Measurements from ENCODE around the gene LDB2.

LDB2 gene

DNA sequence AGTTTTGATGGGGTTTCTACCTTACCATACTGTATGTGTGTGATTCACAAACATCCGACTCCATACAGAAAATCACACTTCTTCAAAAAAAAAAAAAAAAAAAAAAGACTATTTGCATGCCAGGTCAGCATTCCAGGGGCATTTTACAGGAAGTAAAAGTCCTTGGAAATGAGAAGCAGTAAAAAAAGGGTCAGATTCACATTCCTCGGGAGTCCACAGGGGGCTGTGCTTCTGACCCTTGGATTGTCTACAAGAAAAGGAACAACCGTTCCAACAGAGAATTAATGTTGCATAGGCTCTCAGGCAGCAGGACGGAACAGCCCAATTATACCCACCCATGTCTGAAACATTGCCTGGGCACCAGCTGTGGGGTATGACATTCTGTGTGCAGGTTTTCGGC is 290.3 kb downstream of the LDB2 start:
- no peak overlapping the region for H3K27ac ChIP-seq (ENCODE audit: low read depth, low read length)
- H3K4me3 ChIP-seq (ENCODE audit: low read length), result no peak overlapping the region
- H3K4me1 ChIP-seq (ENCODE audit: control insufficient read depth, low read depth, low read length), result peaks cover 16% of the 10 kb centered on the region
- no peak overlapping the region for H4K8ac ChIP-seq (ENCODE audit: low read depth, low read length)
- H3K4me2 ChIP-seq (ENCODE audit: low read length), result no peak overlapping the region
- peaks cover 12% of the 10 kb centered on the region for H3K79me2 ChIP-seq (ENCODE audit: control insufficient read depth, insufficient read depth, low read length)
- peaks cover 17% of the 10 kb centered on the region for H3K79me1 ChIP-seq (ENCODE audit: low read length)
- no peak overlapping the region for H2BK120ac ChIP-seq (ENCODE audit: low read depth, low read length)
- H2BK15ac ChIP-seq (replicated peaks; ENCODE audit: low read depth), result no peak overlapping the region
- H3K56ac ChIP-seq (ENCODE audit: low read length), result no peak overlapping the region
- no peak overlapping the region for H2AK5ac ChIP-seq (ENCODE audit: low read length)
- no peaks in the 10 kb centered on the region for H3K27me3 ChIP-seq (ENCODE audit: insufficient read depth, low read length, poor library complexity)
- no peak overlapping the region for H3K23ac ChIP-seq (ENCODE audit: low read length)
- H3K36me3 ChIP-seq (ENCODE audit: control insufficient read depth, insufficient read depth, low read length), result no peaks in the 10 kb centered on the region
- DNase-seq, result peak; percentile 56
- H2BK5ac ChIP-seq (ENCODE audit: low read length), result no peak overlapping the region
- WGBS (ENCODE audit: extremely low coverage, insufficient coverage, low lambda C conversion rate), result no CpG with 5 or more reads among the region's 5 CpGs
- no peak overlapping the region for H4K5ac ChIP-seq (ENCODE audit: low read length)
- H3K4ac ChIP-seq (ENCODE audit: low read depth, low read length), result no peak overlapping the region
- H3K18ac ChIP-seq (ENCODE audit: low read length), result no peak overlapping the region
- no peak overlapping the region for H3K9ac ChIP-seq (ENCODE audit: low read length)

DNA sequence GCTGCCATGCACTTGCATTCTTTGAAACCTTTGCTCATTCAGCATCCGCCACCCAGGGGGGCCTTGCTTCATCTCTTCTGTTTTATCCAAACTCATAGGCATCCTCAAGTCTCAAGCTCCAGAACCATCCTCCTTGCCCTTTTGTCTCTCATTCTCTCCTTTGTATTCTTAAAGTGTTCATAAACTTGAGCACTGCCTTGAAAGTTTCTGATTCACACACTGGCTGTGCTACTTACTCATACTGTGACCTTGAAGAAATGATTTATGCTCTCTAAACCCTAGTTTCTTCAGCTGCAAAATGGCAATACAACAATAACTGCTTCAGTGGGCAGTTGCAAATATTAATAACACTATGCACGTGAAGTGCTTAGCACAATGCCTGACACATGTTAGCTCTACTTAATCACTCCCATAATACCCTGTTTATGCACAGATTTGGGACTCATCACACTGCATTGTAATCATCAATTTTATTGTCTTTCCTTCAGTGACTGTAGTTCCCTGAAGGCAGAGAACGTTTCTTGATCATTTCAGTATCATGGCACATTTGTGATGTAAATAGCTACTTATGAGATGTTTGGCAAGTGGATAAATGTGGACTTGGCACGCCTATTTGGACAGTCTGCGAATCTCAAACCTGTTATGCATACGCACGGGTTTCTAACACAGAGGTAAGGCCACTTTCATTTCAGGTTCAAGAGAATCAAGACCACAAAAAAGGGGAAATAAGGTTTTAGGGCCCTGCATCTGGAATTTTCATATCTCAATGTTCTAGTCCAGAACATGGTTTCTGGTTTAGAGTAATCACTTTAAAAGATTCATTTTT is 291.0 kb downstream of the LDB2 start:
- Histone ChIP-seq H3K79me1 (ENCODE audit: low read length) (peaks cover 17% of the 10 kb centered on the region), H4K8ac (ENCODE audit: low read depth, low read length) (no peak overlapping the region), H3K56ac (ENCODE audit: low read length) (no peak overlapping the region), H2AK5ac (ENCODE audit: low read length) (no peak overlapping the region), H4K5ac (ENCODE audit: low read length) (no peak overlapping the region), H3K9ac (ENCODE audit: low read length) (no peak overlapping the region), H3K4me1 (ENCODE audit: control insufficient read depth, low read depth, low read length) (peaks cover 16% of the 10 kb centered on the region), H3K4ac (ENCODE audit: low read depth, low read length) (no peak overlapping the region), H3K27me3 (ENCODE audit: insufficient read depth, low read length, poor library complexity) (no peaks in the 10 kb centered on the region), H3K4me2 (ENCODE audit: low read length) (no peak overlapping the region), H3K36me3 (ENCODE audit: control insufficient read depth, insufficient read depth, low read length) (no peaks in the 10 kb centered on the region), H3K18ac (ENCODE audit: low read length) (no peak overlapping the region), H3K4me3 (ENCODE audit: low read length) (no peak overlapping the region), H3K79me2 (ENCODE audit: control insufficient read depth, insufficient read depth, low read length) (peaks cover 12% of the 10 kb centered on the region), H3K27ac (ENCODE audit: low read depth, low read length) (no peak overlapping the region), H3K23ac (ENCODE audit: low read length) (no peak overlapping the region), H2BK15ac (replicated peaks; ENCODE audit: low read depth) (no peak overlapping the region), H2BK5ac (ENCODE audit: low read length) (no peak overlapping the region), H2BK120ac (ENCODE audit: low read depth, low read length) (no peak overlapping the region)
- no peak for DNase-seq
- no CpG with 5 or more reads among the region's 7 CpGs for WGBS (ENCODE audit: extremely low coverage, insufficient coverage, low lambda C conversion rate)

DNA sequence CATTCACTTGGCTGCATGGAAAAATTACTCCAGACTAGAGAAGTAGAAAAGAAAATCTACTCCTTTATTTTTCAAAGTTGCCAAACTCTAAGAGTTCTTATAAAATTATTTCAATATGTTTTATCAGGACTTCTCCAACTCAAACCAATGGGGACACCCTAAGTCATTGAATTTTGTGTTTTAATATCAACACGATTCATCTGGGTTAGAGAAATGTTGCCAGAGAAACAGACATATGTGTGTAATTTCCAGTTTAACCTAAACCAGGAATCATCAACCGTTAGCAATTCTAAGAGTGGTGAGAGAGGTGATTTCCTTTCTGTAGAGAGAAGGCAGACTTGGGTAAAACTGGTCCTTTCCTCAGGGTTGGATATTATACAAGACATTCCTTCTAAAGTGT is 291.8 kb downstream of the LDB2 start:
- WGBS (ENCODE audit: extremely low coverage, insufficient coverage, low lambda C conversion rate), result no CpG with 5 or more reads among the region's 2 CpGs
- Histone ChIP-seq H3K27me3 (ENCODE audit: insufficient read depth, low read length, poor library complexity) (no peaks in the 10 kb centered on the region), H3K23ac (ENCODE audit: low read length) (no peak overlapping the region)

DNA sequence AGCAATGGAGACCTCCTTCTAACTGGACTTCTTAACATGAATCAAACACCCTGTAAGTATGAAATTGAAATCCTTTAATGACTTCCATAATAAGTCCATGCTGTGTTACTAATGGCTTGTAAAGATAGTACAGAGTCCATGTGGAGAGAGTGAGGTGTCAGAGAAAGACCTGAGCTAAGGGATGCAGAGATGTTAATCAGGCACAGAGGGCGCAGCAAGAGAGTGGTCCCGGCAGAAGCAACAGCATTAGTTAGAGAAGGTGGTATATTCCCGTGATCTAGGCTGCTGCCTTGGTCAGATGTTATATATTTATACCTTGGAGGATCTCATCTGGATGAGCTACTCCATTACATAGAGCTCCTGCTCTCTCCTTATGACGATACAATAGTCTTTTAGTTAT is 295.3 kb downstream of the LDB2 start:
- Histone ChIP-seq H3K23ac (ENCODE audit: low read length) (no peak overlapping the region), H3K4me2 (ENCODE audit: low read length) (no peak overlapping the region), H2BK15ac (replicated peaks; ENCODE audit: low read depth) (no peak overlapping the region), H2AK5ac (ENCODE audit: low read length) (no peak overlapping the region), H3K79me2 (ENCODE audit: control insufficient read depth, insufficient read depth, low read length) (peaks cover 4% of the 10 kb centered on the region), H4K8ac (ENCODE audit: low read depth, low read length) (no peak overlapping the region), H3K79me1 (ENCODE audit: low read length) (peaks cover 8% of the 10 kb centered on the region), H3K56ac (ENCODE audit: low read length) (no peak overlapping the region), H3K18ac (ENCODE audit: low read length) (no peak overlapping the region), H4K5ac (ENCODE audit: low read length) (no peak overlapping the region), H2BK5ac (ENCODE audit: low read length) (no peak overlapping the region), H3K27me3 (ENCODE audit: insufficient read depth, low read length, poor library complexity) (no peaks in the 10 kb centered on the region), H3K4ac (ENCODE audit: low read depth, low read length) (no peak overlapping the region), H3K4me3 (ENCODE audit: low read length) (no peak overlapping the region), H3K27ac (ENCODE audit: low read depth, low read length) (no peak overlapping the region), H3K36me3 (ENCODE audit: control insufficient read depth, insufficient read depth, low read length) (no peaks in the 10 kb centered on the region), H3K9ac (ENCODE audit: low read length) (no peak overlapping the region), H2BK120ac (ENCODE audit: low read depth, low read length) (no peak overlapping the region), H3K4me1 (ENCODE audit: control insufficient read depth, low read depth, low read length) (peaks cover 10% of the 10 kb centered on the region)
- DNase-seq, result peak; percentile 31
- whole genome bisulfite sequencing (ENCODE audit: extremely low coverage, insufficient coverage, low lambda C conversion rate), result no CpG with 5 or more reads among the region's 4 CpGs

More for the DNA sequence above, 291.8 kb downstream of the LDB2 start:
- Histone ChIP-seq H3K4me3 (ENCODE audit: low read length) (no peak overlapping the region), H3K9ac (ENCODE audit: low read length) (no peak overlapping the region), H3K4me1 (ENCODE audit: control insufficient read depth, low read depth, low read length) (peaks cover 16% of the 10 kb centered on the region), H2BK15ac (replicated peaks; ENCODE audit: low read depth) (no peak overlapping the region), H3K18ac (ENCODE audit: low read length) (no peak overlapping the region), H3K79me1 (ENCODE audit: low read length) (peaks cover 17% of the 10 kb centered on the region), H3K79me2 (ENCODE audit: control insufficient read depth, insufficient read depth, low read length) (peaks cover 12% of the 10 kb centered on the region), H3K56ac (ENCODE audit: low read length) (no peak overlapping the region), H4K5ac (ENCODE audit: low read length) (no peak overlapping the region), H2AK5ac (ENCODE audit: low read length) (no peak overlapping the region), H3K4me2 (ENCODE audit: low read length) (no peak overlapping the region), H3K4ac (ENCODE audit: low read depth, low read length) (no peak overlapping the region), H4K8ac (ENCODE audit: low read depth, low read length) (no peak overlapping the region), H2BK120ac (ENCODE audit: low read depth, low read length) (no peak overlapping the region), H3K27ac (ENCODE audit: low read depth, low read length) (no peak overlapping the region), H3K36me3 (ENCODE audit: control insufficient read depth, insufficient read depth, low read length) (no peaks in the 10 kb centered on the region), H2BK5ac (ENCODE audit: low read length) (no peak overlapping the region)
- no peak for DNase-seq

DNA sequence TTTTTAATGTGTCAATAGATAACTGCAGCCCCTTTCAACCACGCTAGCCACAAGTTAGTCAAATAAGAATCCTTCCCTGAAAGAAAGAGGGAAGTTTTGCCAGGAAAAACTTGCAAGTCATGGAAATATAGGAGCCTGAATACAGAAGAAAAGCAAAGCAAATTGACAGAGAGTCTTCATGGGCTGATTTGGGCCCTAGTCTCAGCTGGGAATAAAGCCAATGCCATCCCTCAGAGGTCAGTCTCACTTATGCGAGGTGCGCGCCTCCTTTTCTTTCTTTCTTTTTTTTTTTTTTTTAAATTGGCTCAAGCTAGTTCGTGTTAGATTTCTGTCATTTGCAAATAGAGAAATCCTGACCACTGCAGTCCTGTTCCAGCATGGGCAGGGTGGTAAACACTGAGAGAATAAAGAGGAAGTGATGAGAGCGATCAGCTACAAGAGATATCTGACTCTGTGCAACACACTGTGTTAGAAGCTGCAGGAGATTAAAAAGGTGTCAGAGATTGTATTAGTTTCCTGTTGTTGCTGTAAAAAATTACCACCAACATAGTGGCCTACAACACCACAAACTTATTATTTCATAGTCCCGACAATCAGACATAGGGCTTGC is 299.7 kb downstream of the LDB2 start:
- Histone ChIP-seq H3K27me3 (ENCODE audit: insufficient read depth, low read length, poor library complexity) (no peaks in the 10 kb centered on the region), H3K27ac (ENCODE audit: low read depth, low read length) (no peak overlapping the region), H3K79me2 (ENCODE audit: control insufficient read depth, insufficient read depth, low read length) (no peaks in the 10 kb centered on the region), H3K79me1 (ENCODE audit: low read length) (peaks cover 6% of the 10 kb centered on the region), H3K9ac (ENCODE audit: low read length) (no peak overlapping the region), H4K8ac (ENCODE audit: low read depth, low read length) (no peak overlapping the region), H3K4me2 (ENCODE audit: low read length) (no peak overlapping the region), H3K4me1 (ENCODE audit: control insufficient read depth, low read depth, low read length) (peaks cover 9% of the 10 kb centered on the region), H2BK120ac (ENCODE audit: low read depth, low read length) (no peak overlapping the region), H2BK5ac (ENCODE audit: low read length) (no peak overlapping the region), H3K36me3 (ENCODE audit: control insufficient read depth, insufficient read depth, low read length) (no peaks in the 10 kb centered on the region), H2AK5ac (ENCODE audit: low read length) (no peak overlapping the region), H2BK15ac (replicated peaks; ENCODE audit: low read depth) (no peak overlapping the region), H4K5ac (ENCODE audit: low read length) (no peak overlapping the region), H3K18ac (ENCODE audit: low read length) (no peak overlapping the region), H3K4me3 (ENCODE audit: low read length) (no peak overlapping the region), H3K56ac (ENCODE audit: low read length) (no peak overlapping the region), H3K23ac (ENCODE audit: low read length) (no peak overlapping the region), H3K4ac (ENCODE audit: low read depth, low read length) (no peak overlapping the region)
- no CpG with 5 or more reads among the region's 7 CpGs for WGBS (ENCODE audit: extremely low coverage, insufficient coverage, low lambda C conversion rate)
- no peak for DNase-seq

Measured in mesendoderm (in vitro differentiated cells).